ENCODE results near the gene MAGEA4.

Gene MAGEA4

DNA sequence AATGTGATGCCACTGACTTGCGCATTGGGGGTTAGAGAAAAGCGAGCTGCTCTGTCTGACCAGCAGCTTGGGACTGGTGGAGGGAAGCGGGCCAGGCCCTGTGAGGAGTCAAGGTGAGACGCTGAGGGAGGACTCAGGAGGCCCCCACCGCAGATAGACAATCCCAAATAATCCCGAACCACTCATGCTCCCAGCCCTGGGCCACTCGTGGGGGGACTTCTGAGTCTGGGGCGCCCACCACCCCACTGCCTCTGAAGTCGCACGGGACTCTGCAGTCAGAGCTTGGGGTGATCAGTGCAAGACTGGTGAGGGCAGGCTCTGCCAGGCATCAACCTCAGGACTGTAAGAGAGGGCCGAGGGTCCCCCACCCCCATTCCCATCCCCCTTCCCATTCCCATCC, 6.9 kb downstream of the MAGEA4 start:
- no peak overlapping the region for H3K4me2 ChIP-seq (ENCODE audit: low read length)
- H4K20me1 ChIP-seq (ENCODE audit: insufficient read depth, low read length): no peaks in the 10 kb centered on the region
- H3K27me3 ChIP-seq (ENCODE audit: insufficient read depth, low read length): no peaks in the 10 kb centered on the region
- no peaks in the 10 kb centered on the region for H3K4me1 ChIP-seq (ENCODE audit: insufficient read depth, low read length, severe bottlenecking)
- H3K36me3 ChIP-seq (ENCODE audit: insufficient read depth, low read length): no peaks in the 10 kb centered on the region
- H3K4me3 ChIP-seq (ENCODE audit: low read depth, low read length, poor library complexity, severe bottlenecking): no peak overlapping the region
- H3K9ac ChIP-seq (ENCODE audit: low read length): no peak overlapping the region
- no peak for TF ChIP-seq EZH2 (IDR thresholded peaks at IDR 0.05; ENCODE audit: borderline replicate concordance, low read length)
- TF ChIP-seq, protein P1, sequence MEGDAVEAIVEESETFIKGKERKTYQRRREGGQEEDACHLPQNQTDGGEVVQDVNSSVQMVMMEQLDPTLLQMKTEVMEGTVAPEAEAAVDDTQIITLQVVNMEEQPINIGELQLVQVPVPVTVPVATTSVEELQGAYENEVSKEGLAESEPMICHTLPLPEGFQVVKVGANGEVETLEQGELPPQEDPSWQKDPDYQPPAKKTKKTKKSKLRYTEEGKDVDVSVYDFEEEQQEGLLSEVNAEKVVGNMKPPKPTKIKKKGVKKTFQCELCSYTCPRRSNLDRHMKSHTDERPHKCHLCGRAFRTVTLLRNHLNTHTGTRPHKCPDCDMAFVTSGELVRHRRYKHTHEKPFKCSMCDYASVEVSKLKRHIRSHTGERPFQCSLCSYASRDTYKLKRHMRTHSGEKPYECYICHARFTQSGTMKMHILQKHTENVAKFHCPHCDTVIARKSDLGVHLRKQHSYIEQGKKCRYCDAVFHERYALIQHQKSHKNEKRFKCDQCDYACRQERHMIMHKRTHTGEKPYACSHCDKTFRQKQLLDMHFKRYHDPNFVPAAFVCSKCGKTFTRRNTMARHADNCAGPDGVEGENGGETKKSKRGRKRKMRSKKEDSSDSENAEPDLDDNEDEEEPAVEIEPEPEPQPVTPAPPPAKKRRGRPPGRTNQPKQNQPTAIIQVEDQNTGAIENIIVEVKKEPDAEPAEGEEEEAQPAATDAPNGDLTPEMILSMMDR (IDR thresholded peaks at IDR 0.05; ENCODE audit: low read length): no peak
- H3K9me3 ChIP-seq (ENCODE audit: low read length): no peaks in the 10 kb centered on the region
- H2AFZ ChIP-seq (ENCODE audit: low read length): no peak overlapping the region
- H3F3A ChIP-seq (ENCODE audit: insufficient read depth, low read length): no peaks in the 10 kb centered on the region
- no peak overlapping the region for H3K27ac ChIP-seq (ENCODE audit: low read depth, low read length, poor library complexity, severe bottlenecking)
- no peaks in the 10 kb centered on the region for H3K79me2 ChIP-seq (ENCODE audit: insufficient read depth, low read length)
- no peaks in the 10 kb centered on the region for H3K9me2 ChIP-seq (ENCODE audit: low read depth, low read length)

DNA sequence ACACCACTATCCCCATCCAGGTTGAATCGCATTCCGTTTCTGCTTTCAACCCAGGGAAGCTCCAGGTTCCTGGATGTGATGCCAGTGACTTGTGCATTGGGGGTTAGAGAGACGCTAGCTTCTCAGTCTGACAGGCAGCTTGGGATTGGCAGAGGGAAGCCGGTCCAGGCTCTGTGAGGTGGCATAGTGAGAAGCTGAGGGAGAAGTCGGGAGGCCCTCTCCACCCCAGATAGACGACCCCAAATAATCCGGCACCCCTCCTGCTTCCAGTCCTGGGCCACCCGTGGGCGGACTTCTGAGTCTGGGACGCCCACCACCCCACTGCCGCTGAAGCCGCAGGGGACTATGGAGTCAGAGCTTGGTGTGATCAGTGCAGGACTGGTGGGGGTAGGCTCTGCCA, 7.4 kb downstream of the MAGEA4 start:
- Histone ChIP-seq H2AFZ (ENCODE audit: low read length) (no peak overlapping the region), H4K20me1 (ENCODE audit: insufficient read depth, low read length) (no peaks in the 10 kb centered on the region), H3K9me2 (ENCODE audit: low read depth, low read length) (no peaks in the 10 kb centered on the region), H3K36me3 (ENCODE audit: insufficient read depth, low read length) (no peaks in the 10 kb centered on the region), H3F3A (ENCODE audit: insufficient read depth, low read length) (no peaks in the 10 kb centered on the region), H3K4me1 (ENCODE audit: insufficient read depth, low read length, severe bottlenecking) (no peaks in the 10 kb centered on the region), H3K9ac (ENCODE audit: low read length) (no peak overlapping the region), H3K79me2 (ENCODE audit: insufficient read depth, low read length) (no peaks in the 10 kb centered on the region), H3K27me3 (ENCODE audit: insufficient read depth, low read length) (no peaks in the 10 kb centered on the region), H3K4me2 (ENCODE audit: low read length) (no peak overlapping the region), H3K27ac (ENCODE audit: low read depth, low read length, poor library complexity, severe bottlenecking) (no peak overlapping the region), H3K4me3 (ENCODE audit: low read depth, low read length, poor library complexity, severe bottlenecking) (no peak overlapping the region), H3K9me3 (ENCODE audit: low read length) (no peaks in the 10 kb centered on the region)
- no peak for TF ChIP-seq EZH2 (IDR thresholded peaks at IDR 0.05; ENCODE audit: borderline replicate concordance, low read length)
- TF ChIP-seq, protein P1 (IDR thresholded peaks at IDR 0.05; ENCODE audit: low read length): no peak

DNA sequence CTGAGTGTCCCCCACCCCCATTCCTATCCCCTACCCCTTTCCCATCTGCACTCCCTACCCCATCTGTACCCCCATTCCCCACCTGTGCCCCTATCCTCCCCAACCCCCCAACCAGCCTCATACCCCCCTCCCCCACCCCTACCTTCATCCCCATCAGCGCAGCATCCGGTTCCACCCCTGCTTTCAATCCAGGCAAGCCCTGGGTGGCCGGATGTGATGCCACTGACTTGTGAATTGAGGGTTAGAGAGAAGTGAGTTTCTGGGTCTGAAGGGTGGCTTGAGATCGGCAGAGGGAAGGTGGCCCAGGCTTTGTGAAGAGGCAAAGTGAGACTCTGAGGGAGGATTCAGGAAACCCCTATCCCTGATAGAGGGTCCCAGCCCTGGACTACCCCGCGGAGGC, 7.8 kb downstream of the MAGEA4 start:
- H3F3A ChIP-seq (ENCODE audit: insufficient read depth, low read length): no peaks in the 10 kb centered on the region
- H2AFZ ChIP-seq (ENCODE audit: low read length): no peak overlapping the region
- no peaks in the 10 kb centered on the region for H3K9me3 ChIP-seq (ENCODE audit: low read length)
- no peak overlapping the region for H3K4me3 ChIP-seq (ENCODE audit: low read depth, low read length, poor library complexity, severe bottlenecking)
- H3K36me3 ChIP-seq (ENCODE audit: insufficient read depth, low read length): no peaks in the 10 kb centered on the region
- H3K4me2 ChIP-seq (ENCODE audit: low read length): no peak overlapping the region
- no peaks in the 10 kb centered on the region for H3K79me2 ChIP-seq (ENCODE audit: insufficient read depth, low read length)
- H3K27me3 ChIP-seq (ENCODE audit: insufficient read depth, low read length): no peaks in the 10 kb centered on the region
- no peak overlapping the region for H3K27ac ChIP-seq (ENCODE audit: low read depth, low read length, poor library complexity, severe bottlenecking)
- H3K9me2 ChIP-seq (ENCODE audit: low read depth, low read length): no peaks in the 10 kb centered on the region
- H3K4me1 ChIP-seq (ENCODE audit: insufficient read depth, low read length, severe bottlenecking): no peaks in the 10 kb centered on the region
- TF ChIP-seq, protein P1 (IDR thresholded peaks at IDR 0.05; ENCODE audit: low read length): no peak
- H3K9ac ChIP-seq (ENCODE audit: low read length): no peak overlapping the region
- H4K20me1 ChIP-seq (ENCODE audit: insufficient read depth, low read length): no peaks in the 10 kb centered on the region

Data from OCI-LY1 (cell line).